DOHH2 (cell line): Measurements from ENCODE around the gene BRDT.

ENCODE experiments used
- EZH2phosphoT487 ChIP-seq: fragments of 200-600 bp; sonication (generic); IDR thresholded peaks from 2 replicates; pipeline ENCODE4 v1.6.1; 2017; ENCODE audit warnings: borderline replicate concordance, mild to moderate bottlenecking, antibody characterized with exemption, low read length, moderate library complexity, mixed read lengths
- TF ChIP-seq, protein P1 (sequence below): fragments of 200-600 bp; sonication (generic); IDR thresholded peaks from one replicate; pipeline ENCODE4 v1.5.1; 2014; ENCODE audit warnings: antibody characterized with exemption, mild to moderate bottlenecking, low read depth, low read length; ENCODE audit not compliant: poor library complexity, severe bottlenecking

DNA sequence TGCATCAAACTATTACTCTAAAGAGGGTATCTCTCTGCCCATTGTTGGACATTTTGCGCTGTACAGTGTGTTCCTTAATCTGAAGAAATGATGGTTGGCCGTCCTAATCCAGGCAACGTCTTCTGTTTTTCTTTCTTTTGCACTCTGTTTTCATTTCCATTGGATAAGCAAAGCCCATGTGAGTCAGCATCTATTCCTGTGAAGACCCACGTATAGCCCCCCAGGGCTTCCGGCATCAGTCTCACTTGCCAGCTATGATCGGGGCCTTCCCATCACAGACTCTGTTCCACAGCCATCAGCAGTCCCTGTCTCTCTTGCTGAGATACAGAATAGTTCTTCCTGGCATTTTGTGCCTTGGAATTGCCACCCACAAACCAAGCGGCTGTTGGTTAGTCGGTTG, 29.2 kb upstream of the BRDT start:
- TF ChIP-seq, protein P1, sequence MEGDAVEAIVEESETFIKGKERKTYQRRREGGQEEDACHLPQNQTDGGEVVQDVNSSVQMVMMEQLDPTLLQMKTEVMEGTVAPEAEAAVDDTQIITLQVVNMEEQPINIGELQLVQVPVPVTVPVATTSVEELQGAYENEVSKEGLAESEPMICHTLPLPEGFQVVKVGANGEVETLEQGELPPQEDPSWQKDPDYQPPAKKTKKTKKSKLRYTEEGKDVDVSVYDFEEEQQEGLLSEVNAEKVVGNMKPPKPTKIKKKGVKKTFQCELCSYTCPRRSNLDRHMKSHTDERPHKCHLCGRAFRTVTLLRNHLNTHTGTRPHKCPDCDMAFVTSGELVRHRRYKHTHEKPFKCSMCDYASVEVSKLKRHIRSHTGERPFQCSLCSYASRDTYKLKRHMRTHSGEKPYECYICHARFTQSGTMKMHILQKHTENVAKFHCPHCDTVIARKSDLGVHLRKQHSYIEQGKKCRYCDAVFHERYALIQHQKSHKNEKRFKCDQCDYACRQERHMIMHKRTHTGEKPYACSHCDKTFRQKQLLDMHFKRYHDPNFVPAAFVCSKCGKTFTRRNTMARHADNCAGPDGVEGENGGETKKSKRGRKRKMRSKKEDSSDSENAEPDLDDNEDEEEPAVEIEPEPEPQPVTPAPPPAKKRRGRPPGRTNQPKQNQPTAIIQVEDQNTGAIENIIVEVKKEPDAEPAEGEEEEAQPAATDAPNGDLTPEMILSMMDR, result no peak
- TF ChIP-seq EZH2phosphoT487, result no peak
